ENCODE measurements around the gene SEC63.
"Not testable (repeated sequence)": the region's sequence is repeated elsewhere in the genome, so short reads cannot be mapped to it uniquely, and the experiment has no call there.

The SEC63 gene, protein sequence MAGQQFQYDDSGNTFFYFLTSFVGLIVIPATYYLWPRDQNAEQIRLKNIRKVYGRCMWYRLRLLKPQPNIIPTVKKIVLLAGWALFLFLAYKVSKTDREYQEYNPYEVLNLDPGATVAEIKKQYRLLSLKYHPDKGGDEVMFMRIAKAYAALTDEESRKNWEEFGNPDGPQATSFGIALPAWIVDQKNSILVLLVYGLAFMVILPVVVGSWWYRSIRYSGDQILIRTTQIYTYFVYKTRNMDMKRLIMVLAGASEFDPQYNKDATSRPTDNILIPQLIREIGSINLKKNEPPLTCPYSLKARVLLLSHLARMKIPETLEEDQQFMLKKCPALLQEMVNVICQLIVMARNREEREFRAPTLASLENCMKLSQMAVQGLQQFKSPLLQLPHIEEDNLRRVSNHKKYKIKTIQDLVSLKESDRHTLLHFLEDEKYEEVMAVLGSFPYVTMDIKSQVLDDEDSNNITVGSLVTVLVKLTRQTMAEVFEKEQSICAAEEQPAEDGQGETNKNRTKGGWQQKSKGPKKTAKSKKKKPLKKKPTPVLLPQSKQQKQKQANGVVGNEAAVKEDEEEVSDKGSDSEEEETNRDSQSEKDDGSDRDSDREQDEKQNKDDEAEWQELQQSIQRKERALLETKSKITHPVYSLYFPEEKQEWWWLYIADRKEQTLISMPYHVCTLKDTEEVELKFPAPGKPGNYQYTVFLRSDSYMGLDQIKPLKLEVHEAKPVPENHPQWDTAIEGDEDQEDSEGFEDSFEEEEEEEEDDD

DNA sequence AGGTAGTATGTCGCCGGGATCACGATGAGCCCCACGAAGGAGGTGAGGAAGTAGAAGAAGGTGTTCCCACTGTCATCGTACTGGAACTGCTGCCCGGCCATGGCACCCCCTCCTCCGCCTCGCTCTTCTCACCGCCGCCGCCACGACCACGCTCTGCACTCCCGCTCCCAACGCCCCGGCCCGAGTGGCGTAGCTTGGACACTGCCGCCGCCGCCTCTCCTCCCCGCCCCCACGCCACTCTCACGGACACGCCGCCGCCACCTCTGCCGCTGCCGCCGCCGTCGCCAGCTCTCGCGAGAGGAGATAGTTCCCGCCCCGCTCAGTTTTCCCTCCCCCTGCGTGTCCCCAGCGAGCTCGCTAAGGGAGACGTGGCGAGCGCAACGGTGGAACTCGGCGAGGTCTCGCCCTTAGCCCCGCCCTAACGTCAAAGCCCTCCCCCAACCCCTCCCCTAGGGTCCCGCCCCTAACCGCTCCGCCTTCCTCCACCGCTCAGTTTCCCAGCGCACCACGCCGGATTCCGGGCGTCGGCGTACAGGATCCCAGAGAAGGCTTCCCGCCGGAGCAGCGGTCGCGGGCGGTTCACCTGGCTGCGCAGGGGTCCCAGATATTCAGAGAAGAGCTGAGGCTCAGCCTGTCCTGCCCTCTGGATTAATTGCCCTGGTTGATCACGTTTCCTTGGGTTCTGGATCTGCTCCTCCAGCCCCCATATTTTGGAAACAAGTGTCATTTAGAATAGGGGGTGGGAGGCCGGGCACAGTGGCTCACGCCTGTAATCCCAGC lies at the start of gene SEC63:
TSS of gene SEC63 (minus strand) at position 300 of the 780 bp plus-strand sequence. CDS start at position 101, 199 bp downstream.
- DNase-seq: peak; percentile 97

DNA sequence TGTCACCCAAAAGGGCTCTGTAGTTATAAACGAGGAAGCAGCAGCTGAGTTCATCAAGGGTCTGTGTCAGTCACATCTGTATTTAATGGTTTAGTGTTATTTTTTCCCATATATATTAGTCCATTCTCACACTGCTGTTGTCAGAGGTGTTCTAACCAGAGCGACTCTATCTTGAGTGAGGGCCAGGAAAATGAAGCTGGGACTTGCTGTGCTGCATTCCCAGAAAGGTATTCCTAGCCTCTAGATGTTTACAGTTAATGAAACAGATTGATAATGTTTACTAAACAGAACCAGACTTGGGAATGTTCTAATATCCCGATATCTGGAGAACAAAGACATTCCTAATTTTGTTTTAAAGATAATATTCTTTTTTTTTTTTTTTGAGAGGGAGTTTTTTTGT lies 48.0 kb upstream of the SEC63 start:
- no peak for DNase-seq

DNA sequence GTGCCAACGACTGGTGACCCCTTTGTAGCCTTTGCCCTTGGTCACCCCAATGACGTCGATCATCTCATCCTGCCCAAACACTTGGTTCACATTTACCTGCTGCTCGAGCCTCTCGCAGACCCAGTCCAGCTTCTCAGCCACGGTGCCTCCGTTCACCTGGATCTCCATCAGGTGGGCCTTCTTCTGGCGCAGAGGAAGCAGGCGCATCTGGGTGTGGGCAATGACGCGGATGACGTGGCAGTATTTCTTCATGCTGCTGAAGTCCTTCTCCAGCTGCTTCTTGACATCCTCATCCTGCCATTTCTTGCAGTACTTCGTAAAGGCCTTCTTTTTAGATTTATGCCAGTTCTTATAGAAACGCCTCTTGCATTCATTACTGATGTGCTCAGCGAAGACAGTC lies 46.9 kb upstream of the SEC63 start:
- no peak for DNase-seq

DNA sequence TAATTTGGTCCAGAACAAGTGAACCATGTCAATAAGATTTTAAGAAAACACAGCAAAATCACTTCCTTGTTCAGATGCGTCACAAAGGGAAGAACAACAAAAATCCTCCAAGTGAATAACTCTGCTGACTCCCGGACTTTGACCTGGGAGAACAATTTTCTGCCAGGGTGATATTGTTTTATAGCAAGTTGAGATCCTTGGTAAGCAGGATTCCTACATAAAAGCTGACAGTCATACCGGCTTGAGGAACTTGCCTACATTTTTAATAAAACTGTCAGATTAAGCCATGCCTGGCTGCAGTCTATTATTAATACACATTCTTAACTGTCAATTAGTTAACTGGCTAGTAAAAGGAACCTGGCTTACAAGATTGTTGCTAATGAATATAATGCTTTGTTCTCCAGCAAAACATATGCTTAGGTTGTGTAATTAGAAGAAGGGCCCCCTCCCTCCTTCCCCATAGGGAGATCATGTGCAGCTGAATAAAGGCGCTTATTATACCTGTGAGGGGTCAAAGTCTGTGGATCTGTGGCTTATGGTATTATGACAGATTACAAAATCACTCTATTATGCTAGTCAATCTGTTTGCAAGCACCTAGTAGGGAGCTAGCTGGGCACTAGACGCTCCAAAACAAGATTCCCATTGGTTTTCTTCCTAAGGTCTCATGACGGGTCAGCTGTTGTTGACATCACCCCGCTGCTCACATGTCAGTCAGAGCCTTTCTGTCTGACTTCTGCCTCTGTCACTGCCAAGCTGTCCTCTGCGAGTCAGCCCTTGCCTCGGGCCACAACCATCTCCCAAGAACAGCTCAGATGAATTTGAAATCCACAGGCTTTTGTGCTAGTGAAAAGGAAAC lies 44.6 kb upstream of the SEC63 start:
- no peak for DNase-seq

DNA sequence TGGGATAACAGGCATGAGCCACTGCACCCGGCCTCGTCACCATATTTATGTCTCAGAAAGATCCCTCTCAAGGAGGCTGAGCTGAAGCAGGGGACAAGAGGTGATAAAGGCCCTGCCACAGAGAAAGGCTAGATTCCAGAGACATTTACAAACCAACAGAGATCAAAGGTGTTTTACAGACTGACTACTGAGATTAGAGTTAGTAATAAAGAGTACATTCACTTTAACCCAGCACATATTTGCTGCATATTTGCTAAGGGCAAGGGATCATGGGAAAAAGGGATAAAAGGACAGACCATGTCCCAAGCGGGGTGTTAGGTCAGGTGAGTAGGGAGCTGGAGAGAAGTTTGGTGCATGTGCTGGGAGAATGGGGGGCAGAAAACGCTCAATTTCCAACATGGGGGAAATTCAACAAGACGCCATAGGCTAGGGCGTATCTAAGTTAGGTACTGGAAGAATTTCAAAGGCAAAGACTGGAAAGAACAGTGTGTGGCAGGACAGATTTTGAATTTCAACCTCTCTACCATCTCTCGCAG lies 43.8 kb upstream of the SEC63 start:
- no peak for DNase-seq

DNA sequence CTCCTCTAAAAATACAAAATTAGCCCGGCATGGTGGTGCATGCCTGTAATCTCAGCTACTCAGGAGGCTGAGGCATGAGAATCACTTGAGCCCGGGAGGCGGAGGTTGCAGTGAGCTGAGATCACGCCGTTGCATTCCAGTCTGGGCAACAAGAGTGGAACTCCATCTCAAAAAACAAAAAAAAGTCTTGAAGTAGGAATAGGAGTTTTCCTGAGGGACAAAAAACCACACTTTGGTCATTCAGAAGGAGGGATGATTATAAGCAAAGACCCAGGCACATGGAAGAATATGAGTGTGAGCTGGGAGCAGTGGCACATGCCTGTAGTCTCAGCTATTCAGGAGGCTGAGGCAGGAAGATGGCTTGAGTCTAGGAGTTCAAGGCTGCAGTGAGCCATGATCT lies 42.3 kb upstream of the SEC63 start:
- not testable (repeated sequence) for DNase-seq

DNA sequence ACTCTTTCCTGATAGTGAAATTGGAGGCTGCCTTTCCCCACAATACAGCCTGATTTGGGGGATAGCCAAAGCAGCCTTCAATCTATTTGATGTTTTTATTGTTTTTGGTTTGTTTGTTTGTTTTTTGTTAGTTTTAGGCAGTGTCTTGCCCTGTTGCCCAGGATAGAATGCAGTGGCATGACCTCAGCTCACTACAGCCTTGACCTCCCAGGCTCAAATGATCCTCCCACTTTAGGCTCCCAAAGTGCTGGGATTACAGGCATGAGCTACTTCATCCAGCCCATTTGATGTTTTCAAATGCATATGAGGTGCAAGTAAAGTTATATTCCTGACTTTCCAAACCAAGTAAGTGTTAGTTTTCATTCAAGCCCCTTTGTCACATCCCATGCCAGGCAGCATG lies 41.3 kb upstream of the SEC63 start:
- DNase-seq: no peak

DNA sequence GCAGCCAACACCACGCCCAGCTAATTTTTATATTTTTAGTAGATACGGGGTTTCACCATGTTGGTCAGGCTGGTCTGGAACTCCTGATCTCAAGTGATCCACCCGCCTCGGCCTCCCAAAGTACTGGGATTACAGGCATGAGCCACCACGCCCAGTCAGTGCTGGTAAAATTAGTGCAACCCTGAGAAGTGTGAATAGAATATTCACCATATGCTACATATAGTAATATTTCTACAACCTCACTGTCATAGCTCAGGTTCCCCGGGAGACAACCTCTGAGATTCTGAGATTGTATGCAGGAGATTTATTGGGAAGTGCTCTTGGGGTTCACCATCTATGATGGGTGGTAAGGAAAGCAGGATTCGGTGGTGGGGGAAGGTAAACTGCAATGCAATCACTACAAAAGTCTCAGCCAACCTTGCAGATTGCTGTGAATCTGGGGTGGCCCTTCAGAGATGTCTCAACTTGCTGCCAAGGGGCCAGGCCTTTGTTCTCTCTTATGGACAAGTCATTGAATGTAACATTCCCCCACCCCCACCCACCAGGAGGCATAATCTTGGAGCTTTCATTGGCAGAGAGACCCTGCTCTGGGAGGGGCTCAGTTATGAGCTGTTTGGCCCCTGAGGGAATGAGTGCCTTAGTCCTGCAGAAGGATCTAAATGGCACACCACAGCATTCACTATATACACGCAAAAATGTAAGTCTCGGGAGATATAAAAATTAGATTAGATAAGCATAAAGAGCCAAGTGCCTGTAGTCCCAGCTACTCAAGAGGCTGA lies 34.0 kb upstream of the SEC63 start:
- no peak for DNase-seq

DNA sequence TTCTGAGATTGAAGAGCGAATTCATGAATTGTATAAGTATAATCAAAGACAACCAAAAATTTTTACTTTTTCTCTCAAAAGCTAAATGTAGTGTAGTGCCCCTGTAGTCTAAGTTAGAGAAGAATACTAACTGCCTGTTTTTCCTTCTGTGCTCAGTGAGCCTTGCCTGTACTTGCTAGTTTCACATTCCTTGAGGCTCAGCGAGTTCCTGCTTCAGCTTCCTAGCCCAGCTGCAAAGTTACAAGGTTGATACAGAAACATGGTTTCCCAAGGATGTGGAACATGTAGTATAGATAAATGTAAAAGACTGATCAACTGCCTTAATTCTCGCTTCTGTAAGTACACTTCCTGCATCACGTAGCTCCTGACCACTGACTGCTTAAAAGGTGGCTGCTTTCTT lies 33.1 kb upstream of the SEC63 start:
- no peak for DNase-seq

DNA sequence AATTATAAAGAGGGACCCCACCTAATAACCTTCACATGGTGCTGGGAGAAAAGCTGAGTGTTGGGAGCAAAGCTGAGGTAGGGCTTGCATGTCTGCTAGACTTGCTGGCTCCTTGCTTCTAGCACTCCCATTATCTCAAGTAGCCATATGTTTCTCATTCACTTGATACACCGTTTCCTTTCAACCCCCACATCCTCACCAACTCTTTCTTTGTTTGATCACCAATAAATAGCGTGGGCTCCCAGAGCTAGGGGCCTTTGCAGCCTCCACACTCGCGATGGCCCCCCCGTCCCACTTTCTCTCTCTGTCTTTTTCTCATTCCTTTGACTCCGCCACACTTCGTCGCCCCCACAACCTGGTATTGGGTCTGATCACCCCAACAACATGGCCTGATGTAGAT lies 32.6 kb upstream of the SEC63 start:
- DNase-seq: not testable (repeated sequence)

DNA sequence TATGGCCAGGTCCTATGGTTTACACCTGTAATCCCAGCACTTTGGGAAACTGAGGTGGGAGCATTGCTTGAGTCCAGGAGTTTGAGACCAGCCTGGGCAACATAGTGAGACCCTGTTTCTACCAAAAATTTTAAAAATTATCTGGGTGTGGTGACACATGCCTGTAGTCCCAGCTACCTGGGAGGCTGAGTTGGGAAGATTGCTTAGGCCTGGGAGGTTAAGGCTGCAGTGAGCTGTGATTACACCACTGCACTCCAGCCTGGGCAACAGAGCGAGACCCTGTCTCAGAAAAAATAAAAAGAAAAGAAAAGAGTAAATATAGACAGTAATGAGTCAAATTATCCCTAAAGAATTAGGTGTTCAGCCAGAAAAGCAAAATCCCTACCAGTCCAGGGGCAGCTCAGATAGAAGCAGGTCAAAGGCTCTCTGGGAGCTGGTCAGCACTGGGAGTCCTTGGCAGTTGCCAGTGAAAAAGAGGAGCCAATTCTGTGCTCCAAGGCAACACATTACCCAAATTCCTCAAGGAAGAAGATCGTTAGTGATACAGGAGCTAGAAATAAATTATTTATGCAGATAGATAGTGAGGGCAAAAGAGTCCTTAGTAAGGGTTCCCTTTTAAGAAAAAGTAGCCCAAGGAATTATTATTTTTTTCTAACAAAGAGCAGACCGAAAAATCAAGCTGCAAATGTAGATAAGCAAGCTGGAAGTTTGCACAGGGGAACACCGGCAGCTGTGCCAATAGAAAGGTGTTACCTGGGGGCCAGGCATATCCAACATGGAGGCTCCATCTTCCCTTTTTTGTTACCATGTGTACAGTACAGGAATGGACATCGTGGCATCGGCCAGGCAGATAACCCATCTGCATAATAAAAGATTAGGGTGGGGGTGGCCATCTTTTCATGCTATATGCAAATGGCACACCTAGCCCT lies 31.4 kb upstream of the SEC63 start:
- DNase-seq: no peak

DNA sequence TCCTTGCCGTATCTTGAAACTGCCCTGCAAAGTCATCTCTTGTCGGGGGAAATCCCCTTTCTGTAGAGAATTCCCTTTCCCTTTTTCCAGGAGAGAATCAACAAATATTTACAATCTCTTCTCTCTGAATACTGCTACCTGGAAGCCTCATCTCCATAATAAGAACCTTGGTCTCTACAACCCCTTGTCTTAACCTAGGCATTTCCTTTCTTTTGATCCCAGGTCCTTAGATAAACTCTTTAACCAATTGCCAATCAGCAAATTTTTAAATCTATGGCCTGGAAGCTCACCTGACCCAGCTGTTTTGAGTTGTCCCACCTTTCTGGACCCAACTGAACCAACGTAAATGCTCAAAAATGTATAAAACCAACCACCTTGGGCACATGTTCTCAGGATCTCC lies 30.6 kb upstream of the SEC63 start:
- no peak for DNase-seq

DNA sequence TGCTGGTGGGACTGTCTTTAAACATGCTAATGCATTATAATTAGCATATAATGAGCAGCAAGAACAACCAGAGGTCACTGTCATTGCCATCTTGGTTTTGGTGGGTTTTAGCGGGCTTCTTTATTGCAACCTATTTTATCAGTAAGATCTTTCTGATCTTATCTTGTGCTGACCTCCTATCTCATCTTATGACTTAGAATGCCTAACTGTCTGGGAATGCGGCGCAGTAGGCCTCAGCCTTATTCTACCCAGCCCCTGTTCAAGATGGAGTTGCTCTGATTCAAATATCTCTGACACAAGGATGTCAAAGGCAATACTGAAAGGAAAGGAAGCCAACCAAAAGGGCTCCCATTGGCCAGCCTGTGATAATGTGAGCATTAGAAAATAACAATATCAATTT lies 29.8 kb upstream of the SEC63 start:
- no peak for DNase-seq

DNA sequence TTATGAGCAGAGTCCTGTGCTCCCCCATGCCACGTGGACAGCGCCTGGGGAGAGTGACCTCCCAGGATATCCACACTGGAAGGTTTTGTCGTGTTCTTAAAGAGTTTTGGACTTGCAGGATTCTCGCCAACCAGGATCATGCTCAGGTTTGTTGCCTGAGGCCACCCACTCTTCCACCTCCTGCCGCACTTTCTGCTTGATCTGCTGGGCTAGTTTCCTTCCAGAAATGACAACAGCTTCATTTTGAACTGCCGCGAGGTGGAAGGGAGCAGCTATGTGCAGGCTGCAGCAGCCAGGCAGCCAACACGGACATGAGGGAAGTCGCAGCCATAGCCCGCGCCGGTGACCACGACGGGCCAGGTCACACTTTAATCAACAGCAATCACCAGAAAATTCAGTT lies 27.7 kb upstream of the SEC63 start:
- no peak for DNase-seq

DNA sequence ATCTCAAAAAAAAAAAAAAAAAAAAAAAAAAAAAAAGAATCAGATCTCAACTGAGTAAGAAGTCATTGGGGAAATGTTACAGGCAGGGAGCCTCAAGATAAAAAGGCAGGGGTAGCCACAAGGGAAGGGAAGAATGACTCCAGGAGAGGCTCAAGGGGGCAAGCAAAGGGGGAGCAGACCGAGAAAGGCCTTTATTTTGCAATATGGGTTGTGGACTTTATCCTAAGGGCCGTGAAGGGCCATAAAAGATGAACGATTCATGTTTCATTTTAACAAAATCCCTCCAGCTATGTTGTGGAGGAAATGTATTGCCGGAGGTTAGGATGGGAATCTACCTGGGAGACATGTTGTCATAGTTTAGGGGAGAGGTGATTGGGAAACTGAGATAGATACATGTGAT lies 25.8 kb upstream of the SEC63 start:
- no peak for DNase-seq

DNA sequence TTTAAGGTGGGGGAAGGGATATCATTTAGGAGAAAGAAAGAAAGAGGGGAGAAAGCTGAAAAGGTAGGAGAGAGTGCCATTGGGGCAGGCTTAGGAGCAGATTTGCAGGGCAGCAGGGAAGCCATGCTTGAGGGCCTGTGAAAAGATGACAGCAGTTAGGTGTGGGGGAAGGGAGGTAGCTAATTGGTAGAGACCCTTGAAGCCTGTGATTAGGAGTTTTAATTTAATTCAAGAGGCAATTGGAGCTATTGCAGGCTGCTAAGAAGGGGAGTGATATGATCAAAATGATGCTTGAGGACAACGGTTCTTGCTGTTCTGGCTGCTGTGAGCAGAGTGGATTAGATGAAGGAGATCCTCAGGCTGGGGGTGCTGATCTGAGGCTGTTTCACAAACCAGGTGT lies 24.5 kb upstream of the SEC63 start:
- DNase-seq: no peak

DNA sequence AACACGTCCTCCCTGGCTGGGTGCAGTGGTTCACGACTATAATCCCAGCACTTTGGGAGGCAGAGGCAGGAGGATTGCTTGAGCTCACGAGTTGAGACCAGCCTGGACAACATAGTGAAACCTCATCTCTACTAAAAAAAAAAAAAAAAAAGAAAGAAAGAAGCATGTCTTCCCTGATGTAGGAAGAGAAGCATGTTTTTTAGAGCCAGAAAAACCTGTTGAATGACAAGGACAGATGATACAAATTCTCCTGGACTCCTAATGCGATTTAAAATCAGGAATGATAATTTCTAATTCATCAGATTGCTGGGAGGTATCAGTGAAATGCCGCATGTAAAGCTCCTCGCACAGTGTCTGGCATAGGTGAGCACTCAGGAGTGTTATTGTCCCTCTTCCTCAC lies 23.7 kb upstream of the SEC63 start:
- no peak for DNase-seq

DNA sequence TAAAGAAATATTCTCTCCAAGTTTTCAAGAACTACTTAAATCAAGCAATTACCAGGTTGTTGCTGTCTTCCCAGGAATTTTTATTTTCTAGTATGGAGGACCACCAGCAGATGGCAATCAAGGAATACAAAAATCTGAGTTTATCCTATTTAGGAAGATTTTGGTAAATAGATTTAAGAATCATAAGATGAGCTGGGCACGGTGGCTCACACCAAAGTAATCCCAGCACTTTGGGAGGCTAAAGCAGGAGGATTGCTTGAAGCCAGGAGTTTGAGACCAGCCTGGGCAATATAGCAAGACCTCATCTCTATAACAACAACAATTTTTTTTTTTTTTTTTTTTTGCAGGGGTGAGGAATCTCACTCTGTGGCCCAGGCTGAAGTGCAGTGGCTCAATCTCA lies 19.3 kb upstream of the SEC63 start:
- peak; percentile 38 for DNase-seq

DNA sequence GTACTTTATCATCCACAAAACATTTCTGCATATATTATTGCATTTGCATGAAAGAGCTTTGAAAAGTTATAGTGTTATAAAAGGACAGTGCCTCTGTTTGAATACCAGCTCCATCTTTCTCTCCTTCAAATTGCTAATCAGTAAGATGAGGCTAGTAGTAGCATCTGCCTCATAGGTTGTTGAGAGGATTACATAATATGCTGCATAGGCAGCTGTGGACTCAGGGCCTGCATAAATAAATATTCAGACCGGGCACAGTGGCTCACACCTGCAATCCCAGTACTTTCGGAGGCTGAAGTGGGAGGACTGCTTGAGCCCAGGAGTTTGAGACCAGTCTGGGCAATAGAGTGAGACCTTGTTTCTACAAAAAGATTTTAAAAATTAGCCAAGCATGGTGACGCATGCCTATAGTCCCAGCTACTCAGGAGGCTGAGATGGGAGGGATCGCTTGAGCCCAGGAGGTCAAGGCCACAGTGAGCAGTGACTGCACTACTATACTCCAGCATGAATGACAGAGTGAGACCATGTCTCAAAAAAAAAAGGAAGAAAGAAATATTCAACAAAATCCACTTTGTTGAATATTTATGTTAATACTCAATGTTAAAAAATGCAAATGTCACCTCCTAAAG lies 18.3 kb upstream of the SEC63 start:
- DNase-seq: no peak

DNA sequence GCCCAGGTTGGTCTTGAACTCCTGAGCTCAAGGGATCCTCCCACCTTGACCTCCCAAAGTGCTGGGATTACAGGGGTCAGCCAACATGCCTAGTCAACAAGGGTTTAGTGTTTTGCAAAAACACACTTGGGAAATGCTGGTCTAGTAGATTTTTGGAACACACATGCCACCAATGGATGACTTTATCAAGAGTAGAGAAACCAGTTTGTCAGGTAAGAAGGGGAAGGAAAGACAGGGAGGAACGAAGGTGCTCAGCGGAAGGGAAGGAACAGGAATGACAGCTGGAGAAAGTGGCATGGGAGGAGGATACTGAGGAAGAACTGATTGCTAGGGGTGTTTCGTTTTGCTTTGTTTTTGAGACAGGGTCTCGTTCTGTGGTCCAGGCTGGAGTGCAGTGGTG lies 15.6 kb upstream of the SEC63 start:
- DNase-seq: no peak
